Limb (tissue), 2 donors: ENCODE results near the gene PIMREG.

Source experiments
- DNase-seq, 2 donors: peaks; one replicate each; pipeline ENCODE4 v3.0.0-alpha.2; 2016; ENCODE audit errors: extremely low spot score in 2 of 2

Gene PIMREG

GRCh38 chr17:6498356-6498755 lies 54.1 kb downstream of the PIMREG start:
- no peak for DNase-seq

GRCh38 chr17:6498901-6499540 lies 54.8 kb downstream of the PIMREG start:
- DNase-seq: no peak
